A204.1 (cell line): ENCODE measurements around the gene ZNF487.
"Not testable (repeated sequence)": the region's sequence is repeated elsewhere in the genome, so short reads cannot be mapped to it uniquely, and the experiment has no call there.

Source experiments
- FAIRE-seq: peaks from 2 replicates; lab custom pipeline; 2012; peaks lifted over from hg19 to GRCh38; lab: Jason Lieb, UNC

The ZNF487 gene

GRCh38 chr10:43404704-43405084 lies 32.2 kb upstream of the ZNF487 start:
- FAIRE-seq = no peak

- no peak for FAIRE-seq
Observed at GRCh38 chr10:43407148-43407575, 29.7 kb upstream of the ZNF487 start.

DNA sequence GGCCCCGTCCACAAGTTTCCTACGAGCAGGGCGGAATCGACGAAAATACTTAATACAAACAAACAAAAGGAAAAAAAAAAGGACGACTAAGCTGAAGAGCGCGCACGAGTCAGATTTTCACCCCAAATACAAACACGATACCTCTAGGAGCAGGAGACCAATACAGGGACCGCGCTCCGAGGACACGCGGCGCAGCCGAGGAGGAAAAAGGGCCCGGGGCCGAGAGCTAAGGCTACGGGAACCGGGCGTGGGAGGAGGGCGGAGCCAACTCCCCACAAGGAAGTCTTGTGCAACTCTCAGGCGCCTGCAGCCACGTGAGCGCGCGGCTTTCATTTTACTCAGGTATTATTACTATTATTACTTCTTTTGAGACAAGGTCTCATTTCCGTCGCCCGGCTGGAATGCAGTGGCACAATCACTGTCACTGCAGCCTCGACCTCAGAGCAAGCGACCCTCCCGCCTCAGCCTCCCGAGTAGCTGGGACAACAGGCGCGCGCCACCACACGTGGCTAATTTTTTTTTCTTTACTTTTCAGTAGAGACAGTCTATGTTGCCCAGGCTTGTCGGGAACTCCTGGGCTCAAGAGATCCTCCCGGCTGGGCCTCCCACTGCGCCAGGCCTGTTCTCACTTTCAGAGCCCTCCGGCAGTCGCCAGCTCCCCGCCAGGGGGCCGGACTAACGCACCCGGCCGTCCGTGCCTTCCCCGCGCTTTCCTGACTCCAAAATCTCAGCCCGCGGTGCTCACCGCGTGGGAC lies 29.2 kb upstream of the ZNF487 start:
- FAIRE-seq = no peak

- FAIRE-seq = no peak
Observed at GRCh38 chr10:43408331-43408709, 28.6 kb upstream of the ZNF487 start.

- FAIRE-seq = no peak
Observed at GRCh38 chr10:43408710-43409384, 28.1 kb upstream of the ZNF487 start, which contains the start of gene HNRNPF. Gene HNRNPF (minus strand): TSS chr10:43409186. CDS start chr10:43387884, 21,302 bp downstream.

- no peak for FAIRE-seq
Observed at GRCh38 chr10:43409385-43410109, 27.4 kb upstream of the ZNF487 start.

- no peak for FAIRE-seq
Observed at GRCh38 chr10:43410345-43410744, 26.6 kb upstream of the ZNF487 start.

DNA sequence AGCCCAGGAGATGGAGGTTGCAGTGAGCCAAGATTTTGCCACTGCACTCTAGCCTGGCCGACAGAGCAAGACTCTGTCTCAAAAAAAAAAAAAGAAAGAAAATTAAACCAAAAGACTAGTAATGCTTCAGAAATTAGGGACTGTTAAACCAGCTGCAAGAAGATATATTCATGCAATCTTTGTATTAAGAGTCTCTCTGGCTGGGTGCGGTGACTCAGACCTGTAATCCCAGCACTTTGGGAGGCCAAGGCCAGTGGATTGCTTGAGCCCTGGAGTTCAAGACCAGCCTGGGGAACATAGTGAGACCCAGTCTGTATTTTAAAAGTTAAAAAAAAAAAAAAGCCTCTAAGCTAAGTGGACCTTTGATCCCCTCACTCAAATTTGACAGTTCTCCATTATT lies 25.4 kb upstream of the ZNF487 start:
- FAIRE-seq = no peak

- no peak for FAIRE-seq
Observed at GRCh38 chr10:43415544-43415943, 21.4 kb upstream of the ZNF487 start.

- no peak for FAIRE-seq
Observed at GRCh38 chr10:43417950-43418768, 18.8 kb upstream of the ZNF487 start.

- FAIRE-seq = no peak
Observed at GRCh38 chr10:43419997-43420368, 16.9 kb upstream of the ZNF487 start.

DNA sequence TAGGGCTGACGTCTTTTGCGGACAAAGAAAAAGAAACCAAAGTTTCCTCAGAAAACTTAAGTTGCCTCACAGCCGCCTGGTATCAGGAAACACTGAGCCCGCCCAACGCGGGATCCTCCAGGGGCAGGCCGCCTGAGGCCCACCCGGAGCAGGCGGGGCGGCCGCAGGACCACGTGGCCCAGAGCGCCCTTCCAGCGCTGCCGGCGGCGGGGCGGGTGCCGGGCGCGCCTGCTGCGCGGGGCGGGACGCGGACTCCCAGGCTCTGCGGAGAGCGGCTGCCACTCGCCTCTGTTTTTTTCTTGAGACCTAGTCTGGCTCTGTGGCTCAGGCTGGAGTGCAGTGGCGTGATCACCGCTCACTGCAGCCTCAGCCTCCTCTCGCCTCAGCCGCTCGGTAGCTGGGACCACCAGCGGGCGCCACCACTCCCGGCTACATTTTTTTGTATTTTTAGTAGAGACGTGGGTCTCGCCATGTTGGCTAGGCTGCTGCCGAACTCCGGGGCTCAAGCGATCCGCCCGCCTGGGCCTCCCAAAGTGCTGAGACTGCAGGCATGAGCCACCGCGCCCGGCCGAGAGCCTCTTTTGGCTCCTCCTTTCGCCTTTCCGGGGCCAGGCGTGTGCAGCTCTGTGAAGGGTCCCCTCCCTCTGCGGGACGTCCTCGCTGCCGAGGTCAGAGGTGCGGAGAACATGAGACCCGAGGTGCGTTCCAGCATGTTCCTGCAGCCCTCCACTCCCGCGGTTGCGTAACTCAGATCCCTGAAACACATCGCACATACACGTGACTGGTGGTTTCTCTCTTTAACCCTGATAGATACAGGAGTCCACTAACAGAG lies 16.3 kb upstream of the ZNF487 start:
- FAIRE-seq = no peak

DNA sequence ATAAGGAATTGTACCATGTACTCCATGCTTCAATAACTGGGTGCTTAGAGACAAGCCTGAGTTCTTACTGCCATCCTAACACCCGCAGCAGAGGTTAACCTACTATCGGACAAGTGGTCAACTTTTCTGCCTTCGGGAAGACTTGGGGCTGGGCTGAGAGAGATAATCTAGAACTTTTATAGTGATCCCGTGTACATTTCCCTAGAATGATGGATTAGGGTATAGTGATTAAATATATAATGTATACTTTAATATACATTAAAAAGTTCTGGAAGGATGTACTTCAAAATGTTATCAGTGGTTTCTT lies 15.8 kb upstream of the ZNF487 start:
- no peak for FAIRE-seq

DNA sequence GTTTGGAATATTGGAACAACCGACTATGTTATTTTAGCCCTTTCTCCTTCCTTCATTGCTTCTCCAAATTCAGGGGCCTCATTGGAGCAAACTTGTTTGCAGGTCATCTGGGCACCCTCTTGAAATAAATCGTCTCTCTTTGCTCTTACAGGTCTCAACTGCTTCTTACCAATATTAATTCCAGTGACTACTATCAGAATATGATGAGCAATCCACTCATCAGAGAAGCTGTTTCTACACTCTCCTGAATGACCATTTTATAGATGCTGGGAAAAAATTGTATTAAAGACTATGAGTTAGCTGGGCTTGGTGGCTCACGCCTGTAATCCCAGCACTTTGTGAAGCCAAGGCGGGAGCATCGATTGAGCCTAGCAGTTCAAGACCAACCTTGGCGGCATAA lies 15.4 kb upstream of the ZNF487 start:
- FAIRE-seq = no peak

DNA sequence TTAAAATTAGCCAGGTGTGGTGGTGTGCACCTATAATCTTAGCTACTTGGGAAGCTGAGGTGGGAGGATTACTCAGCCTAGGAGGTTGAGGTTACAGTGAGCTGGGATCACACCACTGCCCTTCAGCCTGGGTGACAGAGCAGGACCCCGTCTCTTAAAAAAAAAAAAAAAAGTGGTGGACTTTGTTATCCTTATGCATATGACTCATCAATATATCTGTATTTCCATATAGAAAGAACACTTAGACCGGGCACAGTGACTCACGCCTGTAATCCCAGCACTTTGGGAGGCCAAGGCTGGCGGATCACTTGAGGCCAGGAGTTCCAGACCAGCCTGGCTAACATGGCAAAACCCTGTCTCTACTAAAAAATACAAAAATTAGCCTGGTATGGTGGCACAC lies 15.0 kb upstream of the ZNF487 start:
- FAIRE-seq = not testable (repeated sequence)

DNA sequence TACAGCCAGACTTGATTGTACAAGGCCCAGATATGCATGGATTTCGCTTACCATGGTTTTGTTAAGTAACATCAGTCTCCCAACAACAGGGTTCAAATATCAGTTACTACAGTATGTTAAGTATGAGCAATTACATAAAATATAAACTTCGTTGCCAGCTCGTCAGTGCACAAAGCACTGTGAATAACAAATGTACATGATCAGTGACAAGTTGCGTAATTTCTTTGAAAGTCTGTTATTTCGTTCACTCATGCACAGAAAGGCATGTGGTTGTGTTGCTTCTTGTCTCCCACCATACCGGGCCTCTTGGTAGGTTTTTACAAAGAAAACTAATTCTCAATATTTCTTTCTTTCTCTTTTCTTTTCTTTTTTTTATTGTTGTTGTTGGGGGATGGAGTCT lies 12.5 kb upstream of the ZNF487 start:
- FAIRE-seq = no peak

DNA sequence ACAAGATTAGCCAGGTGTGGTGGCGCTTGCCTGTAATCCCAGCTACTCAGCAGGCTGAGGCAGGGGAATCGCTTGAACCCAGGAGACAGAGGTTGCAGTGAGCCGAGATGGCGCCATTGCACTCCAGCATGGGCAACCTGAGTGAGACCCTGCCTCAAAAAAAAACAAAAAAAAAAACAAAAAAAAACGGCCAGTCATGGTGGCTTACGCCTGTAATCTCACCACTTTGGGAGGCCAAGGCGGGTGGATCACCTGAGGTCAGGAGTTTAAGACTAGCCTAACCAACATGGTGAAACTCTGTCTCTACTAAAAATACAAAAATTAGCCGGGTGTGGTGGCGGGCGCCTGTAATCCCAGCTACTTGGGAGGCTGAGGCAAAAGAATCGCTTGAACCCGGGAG lies 10.4 kb upstream of the ZNF487 start:
- not testable (repeated sequence) for FAIRE-seq

- FAIRE-seq = no peak
Observed at GRCh38 chr10:43427166-43427825, 9.6 kb upstream of the ZNF487 start.

DNA sequence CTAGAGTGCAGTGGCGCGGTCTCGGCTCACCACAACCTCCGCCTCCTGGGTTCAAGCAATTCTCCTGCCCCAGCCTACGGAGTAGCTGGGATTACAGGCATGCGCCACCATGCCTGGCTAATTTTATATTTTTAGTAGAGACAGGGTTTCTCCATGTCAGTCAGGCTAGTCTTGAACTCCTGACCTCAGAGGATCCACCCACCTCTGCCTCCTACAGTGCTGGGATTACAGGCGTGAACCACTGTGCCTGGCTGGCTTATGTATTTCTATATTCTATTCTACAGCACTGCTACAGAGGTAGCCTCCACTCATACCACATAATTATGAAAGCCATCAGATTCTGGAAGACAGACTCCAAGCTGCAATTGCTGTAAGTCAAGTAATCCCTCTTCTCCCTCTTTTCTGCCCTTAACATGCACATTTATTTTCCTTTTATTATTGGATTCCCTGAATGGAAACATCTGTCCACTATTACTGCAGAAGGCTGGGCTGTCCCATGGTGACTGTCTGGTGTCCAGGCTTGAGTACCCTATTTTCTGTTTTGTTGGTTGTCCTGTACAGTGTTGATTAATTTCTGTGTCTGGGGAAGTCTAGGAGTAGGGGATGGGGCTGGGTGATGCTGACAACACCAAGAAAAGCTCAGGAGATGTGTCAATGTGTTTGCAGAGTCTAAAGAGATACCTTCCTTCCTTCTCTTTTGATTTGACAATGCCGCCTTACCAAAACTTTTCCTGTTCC lies 5.8 kb upstream of the ZNF487 start:
- FAIRE-seq = no peak

DNA sequence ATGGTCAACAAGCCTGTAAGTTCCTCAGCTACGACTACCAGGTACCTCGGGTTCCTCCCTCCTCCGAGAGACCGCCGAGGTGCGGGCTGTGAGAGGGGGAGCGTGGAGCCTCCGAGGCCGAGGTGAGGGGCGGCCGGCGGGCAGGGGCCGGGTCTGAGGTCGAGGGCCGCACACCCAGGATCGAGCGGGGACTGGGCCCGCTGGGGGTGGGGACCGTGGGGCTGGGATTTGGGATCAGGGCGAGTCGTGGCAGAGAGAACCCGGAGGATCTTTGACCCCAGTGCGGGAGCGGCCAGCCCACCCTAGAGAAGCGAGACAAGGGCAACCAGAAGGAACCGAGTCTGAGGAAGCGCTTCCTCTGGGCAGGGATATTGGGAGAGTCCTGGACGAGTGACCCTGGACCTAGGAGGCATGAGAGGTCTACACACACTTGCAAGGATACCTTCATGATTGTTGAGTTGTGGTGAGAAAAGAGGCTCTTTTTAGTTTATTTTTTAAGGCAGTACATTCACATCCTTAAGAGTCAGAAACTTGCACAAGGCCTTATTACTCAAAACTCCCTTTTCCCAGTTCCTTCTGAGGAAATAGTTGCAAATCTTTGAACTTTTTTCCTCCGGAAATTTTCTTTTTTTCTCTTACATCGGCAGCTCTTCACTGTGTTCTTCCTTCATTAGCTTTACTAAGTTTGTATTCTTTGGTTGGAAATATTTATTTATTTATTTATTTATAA lies 395 bp downstream of the ZNF487 start:
- FAIRE-seq = no peak
